Measurements from ENCODE around the gene RABL2A.
"Not testable (repeated sequence)": the region's sequence is repeated elsewhere in the genome, so short reads cannot be mapped to it uniquely, and the experiment has no call there.

Gene RABL2A

DNA sequence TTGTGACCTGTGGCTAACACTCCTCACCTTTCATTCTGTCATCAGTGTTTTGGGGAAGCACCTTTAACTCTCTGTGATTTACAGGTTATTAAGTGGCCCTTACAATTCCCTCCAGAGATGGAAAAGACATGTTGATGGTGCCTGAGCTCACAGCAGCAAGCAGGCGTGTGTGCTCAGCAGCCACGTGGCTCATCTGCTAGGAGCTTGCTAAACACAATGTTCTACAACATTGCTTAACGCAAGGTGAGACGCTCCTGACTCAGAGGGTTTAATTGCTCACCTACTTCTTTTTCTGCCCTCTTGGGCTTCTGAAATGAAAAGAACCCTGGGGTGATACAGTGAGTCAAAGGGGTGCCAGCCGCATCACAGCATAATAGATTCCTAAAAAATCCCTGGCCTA lies 6.1 kb upstream of the RABL2A start:
- DNase-seq = not testable (repeated sequence)

DNA sequence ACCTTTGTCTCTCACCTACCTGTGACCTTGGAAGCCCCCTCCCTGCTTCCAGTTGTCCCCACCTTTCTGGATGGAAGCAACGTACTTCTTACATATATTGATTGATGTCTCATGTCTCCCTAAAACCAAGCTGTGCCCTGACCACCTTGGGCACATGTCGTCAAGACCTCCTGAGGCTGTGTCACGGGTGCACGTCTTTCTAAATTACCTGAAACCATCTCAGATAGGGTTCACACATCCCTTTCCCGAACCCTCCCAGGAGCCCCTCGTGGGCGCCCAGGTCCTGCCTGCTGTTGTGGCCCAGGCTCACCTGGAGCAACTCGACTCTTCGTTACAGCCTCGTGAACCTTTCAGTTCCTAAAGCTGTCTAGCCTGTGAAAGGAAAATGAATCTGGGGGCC lies 1.2 kb upstream of the RABL2A start:
- DNase-seq = not testable (repeated sequence)

DNA sequence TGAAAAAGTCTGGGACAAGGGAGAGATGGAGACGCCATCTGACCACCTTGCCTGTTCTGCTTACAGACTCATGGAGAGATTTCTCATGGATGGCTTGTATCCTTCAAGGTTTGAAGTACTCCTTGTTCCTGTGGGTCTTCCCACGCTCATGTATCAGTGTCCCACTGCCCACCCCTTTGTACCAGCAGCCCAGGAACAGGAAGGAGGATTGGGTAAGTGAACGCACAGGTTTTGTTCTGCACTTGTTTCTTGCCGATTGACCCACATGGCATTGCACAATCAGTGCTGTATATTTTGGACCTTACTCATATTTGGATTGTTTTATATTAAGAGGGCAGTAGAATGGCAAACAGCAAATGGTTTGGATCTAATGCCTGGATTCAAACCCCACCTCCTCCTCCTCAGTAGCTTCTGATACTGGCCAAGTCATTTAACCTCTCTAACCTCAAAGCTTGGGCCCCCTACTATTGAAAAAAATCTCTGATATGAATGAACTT lies 5.8 kb downstream of the RABL2A start:
- DNase-seq = not testable (repeated sequence)

DNA sequence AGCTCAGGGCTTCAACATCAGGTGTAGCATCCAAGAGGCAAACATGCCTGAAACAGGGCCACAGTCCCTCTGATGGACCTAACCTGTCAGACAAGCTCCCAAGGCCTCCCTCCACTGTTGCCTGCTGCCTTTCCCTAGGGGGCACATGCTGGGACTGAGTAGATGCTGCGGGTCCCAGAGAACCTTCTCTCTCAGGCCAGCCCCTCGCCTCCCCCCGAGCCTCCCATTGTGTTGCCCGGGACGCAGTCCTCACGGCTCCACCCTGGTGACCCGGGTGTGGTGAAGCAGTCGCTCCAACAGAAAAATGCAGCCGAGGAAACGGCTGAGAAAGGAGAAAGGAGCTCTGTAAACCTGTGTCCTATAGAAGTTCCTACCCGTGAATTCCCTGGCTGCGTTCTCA lies 8.3 kb downstream of the RABL2A start:
- DNase-seq = not testable (repeated sequence)

DNA sequence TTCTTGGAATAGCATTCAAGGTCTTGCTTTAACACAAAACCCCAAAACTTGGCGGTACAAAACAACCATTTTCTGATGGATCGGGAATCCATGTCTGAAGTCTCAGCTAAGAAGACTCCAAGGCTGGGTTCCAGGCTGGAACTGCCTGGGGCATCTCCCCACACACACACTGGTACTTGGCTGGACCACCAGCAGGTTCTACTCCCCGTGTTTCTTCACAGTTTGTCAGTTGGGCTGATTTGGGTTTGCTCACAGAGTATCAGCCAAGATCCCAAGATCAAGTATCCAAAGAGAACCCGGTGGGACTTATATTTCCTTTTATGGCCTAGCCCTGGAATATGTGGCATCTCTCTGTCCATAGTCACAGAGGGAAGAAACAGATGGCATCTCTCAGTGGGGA lies 9.2 kb downstream of the RABL2A start:
- DNase-seq = not testable (repeated sequence)

DNA sequence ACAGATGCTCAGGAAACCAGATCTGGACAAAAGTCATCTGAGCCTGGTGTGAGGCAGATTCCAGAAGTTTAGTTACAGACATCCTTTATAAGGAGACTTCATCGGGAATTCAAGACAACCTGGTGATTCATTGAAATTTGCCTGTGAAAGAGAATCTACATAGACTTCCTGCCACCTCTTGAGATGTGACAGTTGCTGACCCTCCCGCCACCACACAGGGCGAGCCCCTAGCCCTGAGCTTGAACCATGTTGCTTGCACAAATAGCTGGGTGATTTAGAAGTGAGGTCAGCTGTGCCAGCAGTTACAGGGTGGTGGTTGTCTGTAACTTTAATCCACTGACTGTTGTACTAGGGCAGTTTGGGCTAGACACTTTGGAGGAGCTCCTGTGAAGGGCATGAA lies 11.0 kb downstream of the RABL2A start:
- not testable (repeated sequence) for DNase-seq

DNA sequence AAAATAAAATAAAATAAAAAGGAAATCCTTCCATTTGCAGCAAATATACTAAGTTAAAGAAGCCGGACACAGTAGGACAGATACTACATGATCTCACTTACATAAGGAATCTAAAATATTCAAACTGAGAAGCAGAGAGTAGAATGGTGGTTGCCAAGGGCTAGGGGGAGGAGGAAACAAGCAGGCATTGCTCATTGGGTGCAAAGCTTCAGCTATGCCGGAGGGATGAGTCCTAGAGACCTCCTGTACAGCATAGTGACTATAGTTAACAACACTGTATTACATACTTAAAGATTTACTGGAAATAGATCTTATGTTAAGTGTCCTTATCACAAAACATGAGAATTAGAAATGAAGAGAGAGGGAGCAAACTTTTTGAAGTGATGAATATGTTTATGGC lies 19.2 kb downstream of the RABL2A start:
- DNase-seq = not testable (repeated sequence)

DNA sequence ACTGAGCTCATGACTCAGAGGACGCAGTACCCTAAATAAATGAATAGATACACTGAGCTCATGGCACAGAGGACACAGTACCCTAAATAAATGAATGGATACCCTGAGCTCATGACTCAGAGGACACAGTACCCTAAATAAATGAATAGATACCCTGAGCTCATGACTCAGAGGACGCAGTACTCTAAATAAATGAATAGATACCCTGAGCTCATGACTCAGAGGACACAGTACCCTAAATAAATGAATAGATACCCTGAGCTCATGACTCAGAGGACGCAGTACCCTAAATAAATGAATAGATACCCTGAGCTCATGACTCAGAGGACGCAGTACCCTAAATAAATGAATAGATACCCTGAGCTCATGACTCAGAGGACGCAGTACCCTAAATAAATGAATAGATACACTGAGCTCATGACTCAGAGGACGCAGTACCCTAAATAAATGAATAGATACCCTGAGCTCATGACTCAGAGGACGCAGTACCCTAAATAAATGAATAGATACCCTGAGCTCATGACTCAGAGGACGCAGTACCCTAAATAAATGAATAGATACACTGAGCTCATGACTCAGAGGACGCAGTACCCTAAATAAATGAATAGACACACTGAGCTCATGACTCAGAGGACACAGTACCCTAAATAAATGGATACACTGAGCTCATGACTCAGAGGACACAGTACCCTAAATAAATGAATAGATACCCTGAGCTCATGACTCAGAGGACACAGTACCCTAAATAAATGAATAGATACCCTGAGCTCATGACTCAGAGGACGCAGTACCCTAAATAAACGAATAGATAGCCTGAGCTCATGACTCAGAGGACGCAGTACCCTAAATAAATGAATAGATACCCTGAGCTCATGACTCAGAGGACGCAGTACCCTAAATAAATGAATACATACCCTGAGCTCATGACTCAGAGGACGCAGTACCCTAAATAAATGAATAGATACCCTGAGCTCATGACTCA lies 24.1 kb downstream of the RABL2A start:
- not testable (repeated sequence) for DNase-seq

DNA sequence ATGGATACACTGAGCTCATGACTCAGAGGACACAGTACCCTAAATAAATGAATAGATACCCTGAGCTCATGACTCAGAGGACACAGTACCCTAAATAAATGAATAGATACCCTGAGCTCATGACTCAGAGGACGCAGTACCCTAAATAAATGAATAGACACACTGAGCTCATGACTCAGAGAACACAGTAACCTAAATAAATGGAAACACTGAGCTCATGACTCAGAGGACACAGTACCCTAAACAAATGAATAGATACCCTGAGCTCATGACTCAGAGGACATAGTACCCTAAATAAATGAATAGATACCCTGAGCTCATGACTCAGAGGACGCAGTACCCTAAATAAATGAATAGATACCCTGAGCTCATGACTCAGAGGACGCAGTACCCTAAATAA lies 25.5 kb downstream of the RABL2A start:
- not testable (repeated sequence) for DNase-seq

DNA sequence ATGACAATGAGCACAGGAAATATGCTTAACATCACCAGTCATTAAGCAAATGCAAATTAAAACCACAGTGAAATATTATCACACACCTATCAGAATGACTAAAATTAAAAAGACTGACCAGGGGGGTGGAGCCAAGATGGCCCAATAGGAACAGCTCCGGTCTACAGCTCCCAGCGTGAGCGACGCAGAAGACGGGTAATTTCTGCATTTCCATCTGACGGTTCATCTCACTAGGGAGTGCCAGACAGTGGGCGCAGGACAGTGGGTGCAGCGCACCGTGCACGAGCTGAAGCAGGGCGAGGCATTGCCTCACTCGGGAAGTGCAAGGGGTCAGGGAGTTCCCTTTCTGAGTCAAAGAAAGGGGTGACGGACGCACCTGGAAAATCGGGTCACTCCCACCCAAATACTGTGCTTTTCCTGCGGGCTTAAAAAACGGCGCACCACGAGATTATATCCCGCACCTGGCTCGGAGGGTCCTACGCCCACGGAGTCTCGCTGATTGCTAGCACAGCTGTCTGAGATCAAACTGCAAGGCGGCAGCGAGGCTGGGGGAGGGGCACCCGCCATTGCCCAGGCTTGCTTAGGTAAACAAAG lies 29.1 kb downstream of the RABL2A start:
- not testable (repeated sequence) for DNase-seq

DNA sequence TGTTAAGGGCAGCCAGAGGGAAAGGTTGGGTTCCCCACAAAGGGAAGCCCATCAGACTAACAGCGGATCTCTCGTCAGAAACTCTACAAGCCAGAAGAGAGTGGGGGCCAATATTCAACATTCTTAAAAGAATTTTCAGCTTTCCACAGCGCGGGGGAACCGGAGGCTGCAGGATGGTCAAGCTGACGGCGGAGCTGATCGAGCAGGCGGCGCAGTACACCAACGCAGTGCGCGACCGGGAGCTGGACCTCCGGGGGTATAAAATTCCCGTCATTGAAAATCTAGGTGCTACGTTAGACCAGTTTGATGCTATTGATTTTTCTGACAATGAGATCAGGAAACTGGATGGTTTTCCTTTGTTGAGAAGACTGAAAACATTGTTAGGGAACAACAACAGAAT lies 30.7 kb downstream of the RABL2A start:
- not testable (repeated sequence) for DNase-seq

DNA sequence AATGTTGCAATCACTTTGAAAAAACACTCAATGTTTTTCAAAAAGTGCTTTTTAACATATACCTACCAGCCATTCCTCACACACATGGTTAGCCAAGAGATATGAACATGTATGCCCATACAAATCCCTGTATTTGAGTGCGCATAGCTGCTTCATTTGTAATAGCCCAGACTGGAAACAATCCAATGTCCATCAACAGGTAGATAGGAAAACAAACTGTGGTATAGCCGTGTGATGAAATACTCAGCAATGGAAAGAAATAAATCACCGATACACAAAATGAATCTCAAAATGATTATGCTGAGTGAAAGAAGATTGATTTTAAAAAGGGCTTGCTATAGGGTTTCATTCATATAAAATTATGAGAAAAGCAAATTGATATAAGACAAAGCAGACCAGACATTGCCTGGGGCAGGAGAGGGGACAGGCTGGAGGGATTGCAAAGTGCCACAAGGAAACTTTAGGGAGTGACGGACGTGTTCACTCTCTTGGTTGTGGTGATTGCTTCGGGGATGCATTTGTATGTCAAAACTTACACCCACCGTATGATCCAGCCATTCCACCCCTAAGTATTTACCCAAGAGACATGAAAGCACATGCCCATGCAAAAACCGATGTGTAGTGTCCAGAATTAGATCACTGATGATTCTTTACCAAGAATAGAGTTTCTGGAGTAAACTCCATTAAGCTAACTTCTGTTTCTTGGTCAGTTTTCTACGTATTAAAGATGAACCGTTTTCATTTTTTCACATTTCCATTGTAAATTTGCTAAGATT lies 36.4 kb downstream of the RABL2A start:
- DNase-seq = not testable (repeated sequence)

DNA sequence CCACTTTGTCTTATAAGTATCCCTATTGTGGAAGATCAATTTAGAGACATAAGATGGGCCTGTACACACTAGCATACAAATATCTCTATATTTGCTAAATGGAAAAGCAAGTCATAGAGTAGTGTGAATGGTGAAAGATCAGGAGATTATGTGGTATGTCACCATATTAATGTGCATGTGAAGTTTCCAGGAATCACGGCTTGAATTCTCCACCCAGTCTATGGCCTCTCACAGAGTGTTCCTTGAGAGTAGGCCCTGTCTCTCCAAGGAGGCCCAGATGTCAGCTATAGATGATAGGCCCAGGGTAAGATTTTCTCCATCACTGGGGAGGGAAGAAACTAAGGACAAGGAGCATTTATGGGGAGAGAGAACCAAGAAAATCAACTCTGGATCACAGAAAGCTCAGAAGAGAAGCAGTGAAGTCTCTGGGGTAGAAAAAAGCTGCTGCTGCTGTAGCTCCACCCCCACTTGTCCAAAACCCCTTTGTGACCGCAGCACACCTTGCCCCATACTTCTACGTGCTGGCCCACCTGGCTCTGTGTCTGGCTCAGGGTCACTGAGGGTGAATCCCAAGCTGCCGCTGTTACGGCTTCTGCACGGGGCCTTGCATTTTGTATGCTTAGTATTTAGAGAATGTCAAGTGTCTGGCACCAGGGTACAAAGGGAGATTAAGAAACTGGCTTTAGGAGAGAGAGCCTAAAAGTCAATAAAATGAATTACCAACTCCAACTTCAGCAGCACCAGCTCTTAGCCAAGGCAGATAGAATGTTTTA lies 37.9 kb downstream of the RABL2A start:
- DNase-seq = not testable (repeated sequence)

DNA sequence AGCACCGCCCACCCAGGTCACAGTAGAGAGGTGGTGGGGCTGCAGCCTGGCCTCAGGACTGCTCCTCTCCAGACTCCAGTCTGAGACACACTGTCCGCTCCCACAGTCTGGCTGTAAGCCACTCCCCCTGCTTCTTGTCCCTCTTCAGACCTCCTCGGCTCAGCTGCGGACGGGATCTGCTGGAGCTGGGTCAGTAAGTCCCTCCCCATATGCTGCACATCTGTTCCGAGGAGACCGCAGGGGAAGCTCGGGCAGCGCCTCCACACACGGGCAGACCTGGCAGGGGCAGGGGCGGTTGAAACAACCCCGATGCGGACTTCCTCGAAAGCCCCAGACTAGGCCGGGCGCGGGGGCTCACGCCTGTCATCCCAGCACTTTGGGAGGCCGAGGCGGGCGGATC lies 41.9 kb downstream of the RABL2A start:
- not testable (repeated sequence) for DNase-seq

DNA sequence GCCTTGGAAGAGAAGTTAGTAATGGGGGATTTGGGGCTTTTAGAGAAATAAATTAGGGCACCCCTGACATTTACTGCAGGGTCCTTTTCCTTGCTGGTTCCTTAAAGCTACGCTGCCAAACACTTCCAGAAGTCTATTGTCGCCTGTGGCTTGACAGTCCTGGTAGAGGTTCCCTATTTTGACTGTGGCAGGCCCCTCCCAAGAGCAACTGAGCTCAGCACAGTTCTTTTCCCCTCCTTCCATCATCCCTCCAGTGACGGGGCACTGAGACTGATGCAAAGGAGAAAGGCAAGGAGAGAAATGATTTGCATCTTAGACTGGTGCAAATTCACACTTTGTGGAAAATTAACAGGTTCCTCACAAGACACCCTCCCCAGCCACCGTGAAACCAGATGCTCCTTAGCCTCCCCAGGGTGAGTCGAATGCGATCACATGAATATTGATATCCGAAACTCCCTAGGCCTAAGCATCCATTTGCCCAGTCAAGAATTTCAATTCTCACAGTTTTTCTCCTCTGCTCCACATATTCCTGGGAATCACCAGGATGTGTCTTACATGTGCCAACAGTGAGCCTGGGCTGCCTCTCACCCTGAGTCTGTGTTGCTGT lies 45.4 kb downstream of the RABL2A start:
- DNase-seq = no peak

DNA sequence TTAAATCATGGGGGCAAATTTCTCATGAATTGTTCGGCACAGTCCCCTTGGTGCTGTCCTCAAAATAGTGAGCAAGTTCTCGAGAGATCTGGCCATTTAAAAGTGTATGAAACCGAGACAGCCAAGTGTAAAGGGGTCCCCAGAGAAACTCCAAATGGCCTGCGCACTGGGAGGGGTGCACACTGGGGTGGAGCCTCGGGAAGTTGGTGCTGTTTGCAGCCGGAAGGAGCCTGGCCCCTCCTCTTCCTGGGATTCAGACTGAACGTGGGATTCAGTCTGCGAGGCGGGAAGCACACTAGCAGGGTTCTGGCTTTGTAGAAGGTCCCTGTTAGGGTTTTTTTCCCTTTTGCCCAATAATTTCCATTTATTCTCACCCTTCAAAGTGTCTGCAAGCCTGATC lies 48.8 kb downstream of the RABL2A start:
- DNase-seq = no peak

DNA sequence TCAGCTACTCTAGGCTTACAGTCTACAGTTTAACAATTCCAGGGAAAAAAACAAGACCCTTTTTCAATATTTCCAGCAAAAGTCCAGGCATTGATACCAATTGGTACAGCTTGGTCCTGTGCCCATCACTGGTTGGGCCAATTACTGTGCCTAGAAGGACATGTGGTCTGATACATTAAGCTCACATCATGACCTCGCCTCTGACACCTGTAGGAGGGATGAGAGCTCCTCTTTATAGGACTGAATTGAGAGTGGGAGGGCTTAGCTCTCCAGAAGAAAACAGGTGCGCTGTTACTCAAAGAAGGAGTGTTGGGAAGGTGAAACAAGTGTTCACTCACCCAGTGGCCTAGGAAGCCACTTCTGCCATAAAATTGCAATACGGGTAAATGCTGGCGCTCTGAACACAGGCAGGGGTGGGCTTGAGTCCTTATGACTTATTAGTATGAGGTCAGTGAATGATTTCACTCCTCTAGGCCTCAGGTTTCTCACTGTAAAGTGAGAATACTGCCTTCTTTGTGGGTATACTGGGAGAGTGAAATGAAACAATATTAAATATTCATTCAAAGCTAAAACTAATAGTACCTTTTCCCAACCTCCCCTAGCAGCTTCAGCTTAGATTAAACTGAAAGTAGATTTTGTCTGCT lies 49.7 kb downstream of the RABL2A start:
- DNase-seq = no peak

DNA sequence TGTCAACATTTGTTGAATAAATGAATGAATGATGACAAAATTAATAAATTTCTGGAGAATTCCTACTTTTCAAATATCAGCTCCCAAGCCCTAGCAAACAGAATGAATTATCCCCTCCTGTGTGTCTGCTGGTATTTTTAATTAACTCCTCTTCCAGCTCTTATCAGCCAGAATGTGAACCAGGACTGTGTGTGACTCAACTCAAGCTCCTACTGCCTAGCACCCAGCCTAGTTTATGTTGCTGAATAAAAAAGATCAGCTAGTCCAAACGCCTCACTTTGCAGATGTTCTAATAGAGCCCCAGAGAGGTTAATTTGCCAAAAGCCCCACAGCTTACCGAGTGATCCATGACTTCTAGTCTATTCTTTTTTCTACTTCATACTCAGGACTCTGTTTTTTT lies 50.3 kb downstream of the RABL2A start:
- no peak for DNase-seq

DNA sequence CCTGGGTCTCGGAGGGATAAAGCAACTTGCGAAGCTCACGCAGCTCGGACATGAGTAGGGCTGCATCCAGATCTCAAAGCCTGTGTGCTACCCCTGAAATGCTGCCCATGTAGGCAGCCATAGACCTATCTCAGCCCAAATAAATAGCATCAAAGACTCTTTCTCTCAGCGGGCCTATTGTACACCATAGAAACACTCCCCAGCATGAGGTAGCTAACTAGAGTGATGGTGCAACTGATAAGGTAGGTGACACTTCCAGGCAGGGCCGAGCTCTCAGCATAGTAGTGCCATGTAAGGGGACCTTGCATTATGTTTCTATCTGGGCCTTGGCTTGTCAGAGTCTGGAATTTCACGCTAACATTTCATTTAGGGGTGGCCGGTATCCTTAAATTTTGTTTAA lies 52.4 kb downstream of the RABL2A start:
- no peak for DNase-seq

DNA sequence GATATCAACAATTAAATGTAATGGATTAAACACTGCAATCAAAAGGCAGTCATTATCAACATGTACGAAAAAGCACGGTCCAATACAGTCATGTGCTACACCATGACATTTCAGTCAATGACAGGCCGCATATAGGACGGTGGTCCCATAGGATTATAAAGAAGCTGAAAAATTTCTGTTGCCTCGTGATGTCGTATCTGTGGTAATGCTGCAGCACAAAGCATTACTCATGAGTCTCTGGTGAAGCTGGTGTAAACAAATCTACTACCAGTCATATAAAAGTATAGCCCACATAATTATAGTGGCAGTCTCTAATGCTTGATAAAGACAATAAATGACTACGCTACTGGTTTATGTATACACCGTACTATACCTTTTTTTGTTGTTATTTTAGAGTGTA lies 58.4 kb downstream of the RABL2A start:
- DNase-seq = no peak

DNA sequence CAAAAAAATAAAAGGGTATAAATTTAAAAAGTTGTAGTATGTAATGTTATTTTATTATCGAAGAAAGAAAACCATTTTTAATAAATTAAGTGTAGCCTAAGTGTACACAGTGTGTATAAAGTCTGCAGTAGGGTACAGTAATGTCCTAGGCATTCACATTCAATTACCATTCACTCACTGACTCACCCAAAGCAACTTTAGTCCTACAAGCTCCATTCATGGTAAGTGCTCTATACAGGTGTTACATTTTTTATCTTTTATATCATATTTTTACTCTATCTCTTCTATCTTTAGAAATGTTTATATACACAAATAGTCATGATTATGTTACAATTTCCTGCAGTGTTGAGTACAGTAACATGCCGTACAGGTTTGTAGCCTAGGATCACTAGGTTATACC lies 59.5 kb downstream of the RABL2A start:
- DNase-seq = no peak

Data from stimulated activated CD4-positive, alpha-beta T cell treated with anti-CD3 and anti-CD28 coated beads, Interleukin-4, amount 100 ng/mL, for 1 hour (primary cell).